B cell (primary cell): ENCODE measurements around the gene RPTOR.

Experiments used
- CTCF ChIP-seq: fragments of 200-600 bp; IDR thresholded peaks from one replicate; pipeline ENCODE4 v1.8.0; 2022; ENCODE audit warnings: antibody characterized with exemption, mild to moderate bottlenecking
- EZH2 ChIP-seq: IDR thresholded peaks from 2 replicates; pipeline ENCODE4 v1.6.1; 2012; ENCODE audit warnings: borderline replicate concordance, low read depth, mild to moderate bottlenecking, moderate library complexity, low read length; ENCODE audit not compliant: insufficient read depth, poor library complexity, severe bottlenecking

- TF ChIP-seq CTCF (no peak), EZH2 (no peak)
Measured at GRCh38 chr17:80673152-80673920, 128.7 kb downstream of the RPTOR start.
